GM12891 (cell line): ENCODE data around the gene FHL3.

Experiments
- PAX5 ChIP-seq: IDR thresholded peaks from 2 replicates; pipeline ENCODE4 v1.6.1; 2011; ENCODE audit warnings: low read length, moderate library complexity, mild to moderate bottlenecking; ENCODE audit not compliant: insufficient read depth, severe bottlenecking
- POLR2A ChIP-seq: IDR thresholded peaks from 2 replicates; pipeline ENCODE4 v1.6.1; 2011; ENCODE audit warnings: low read depth, low read length, control low read depth
- POLR2AphosphoS5 ChIP-seq: IDR thresholded peaks from 2 replicates; pipeline ENCODE4 v1.6.1; 2011; ENCODE audit warnings: low read depth, low read length, control low read depth
- POU2F2 ChIP-seq: IDR thresholded peaks from 2 replicates; pipeline ENCODE4 v1.6.1; 2011; ENCODE audit warnings: low read depth, mild to moderate bottlenecking, control low read depth, low read length, moderate library complexity
- SPI1 ChIP-seq: IDR thresholded peaks from 2 replicates; pipeline ENCODE4 v1.6.1; 2011; ENCODE audit warnings: low read depth, low read length, control low read depth
- TAF1 ChIP-seq: IDR thresholded peaks from 2 replicates; pipeline ENCODE4 v1.6.1; 2011; ENCODE audit warnings: low read depth, low read length, control low read depth

GRCh38 chr1:37948841-37949240, 56.5 kb downstream of the FHL3 start:
- TF ChIP-seq POLR2A (no peak), POLR2AphosphoS5 (no peak), PAX5 (no peak), TAF1 (no peak), SPI1 (no peak), POU2F2 (no peak)
